Measurements from ENCODE around the gene SLC35G3. TPM values are rescaled to one million over a fixed set of nuclear protein-coding genes. Genes with fewer than 3 reads are reported as not detected.
"Not testable (repeated sequence)": the region's sequence is repeated elsewhere in the genome, so short reads cannot be mapped to it uniquely, and the experiment has no call there.

SLC35G3 gene
- total RNA-seq, 4 donors from 2014 or later = not detected

GRCh38 chr17:35185849-35186248, 8.3 kb downstream of the SLC35G3 start:
- Histone ChIP-seq H3K27ac (no peak overlapping the region), H3K9me3 (no peaks in the 10 kb centered on the region), H3K4me3 (no peak overlapping the region), H3K4me1 (no peaks in the 10 kb centered on the region), H3K36me3 (peaks cover 0 to 56% of the 10 kb centered on the region in 2 donors), H3K27me3 (no peaks in the 10 kb centered on the region)
- DNase-seq = no peak
- in situ Hi-C loops (cut with MboI; ENCODE audit: low sequenced_read_pairs in 4 of 4) (no loop called here), intact Hi-C loops (cut with DNase I; ENCODE audit: low total_unique reads) (no loop called here)
- no peak for TF ChIP-seq CTCF (IDR thresholded peaks at IDR 0.05 in 4 of 5, conservative IDR thresholded peaks at IDR 0.05 in 1 of 5)
- no peak for TF ChIP-seq POLR2A (IDR thresholded peaks at IDR 0.05)
- ATAC-seq = no peak

- H3K27ac ChIP-seq = no peak overlapping the region
- peaks cover 0 to 71% of the 10 kb centered on the region in 2 donors for H3K36me3 ChIP-seq
- H3K27me3 ChIP-seq = no peaks in the 10 kb centered on the region
- TF ChIP-seq CTCF (IDR thresholded peaks at IDR 0.05 in 4 of 5, conservative IDR thresholded peaks at IDR 0.05 in 1 of 5) (no peak), POLR2A (IDR thresholded peaks at IDR 0.05) (no peak)
- H3K4me3 ChIP-seq = no peak overlapping the region
- ATAC-seq (no peak), DNase-seq (no peak)
- H3K4me1 ChIP-seq = no peaks in the 10 kb centered on the region
- no peaks in the 10 kb centered on the region for H3K9me3 ChIP-seq
- intact Hi-C loops (cut with DNase I; ENCODE audit: low total_unique reads) (no loop called here), in situ Hi-C loops (cut with MboI; ENCODE audit: low sequenced_read_pairs in 4 of 4) (no loop called here)
Measured at GRCh38 chr17:35184274-35184673, 9.9 kb downstream of the SLC35G3 start.

DNA sequence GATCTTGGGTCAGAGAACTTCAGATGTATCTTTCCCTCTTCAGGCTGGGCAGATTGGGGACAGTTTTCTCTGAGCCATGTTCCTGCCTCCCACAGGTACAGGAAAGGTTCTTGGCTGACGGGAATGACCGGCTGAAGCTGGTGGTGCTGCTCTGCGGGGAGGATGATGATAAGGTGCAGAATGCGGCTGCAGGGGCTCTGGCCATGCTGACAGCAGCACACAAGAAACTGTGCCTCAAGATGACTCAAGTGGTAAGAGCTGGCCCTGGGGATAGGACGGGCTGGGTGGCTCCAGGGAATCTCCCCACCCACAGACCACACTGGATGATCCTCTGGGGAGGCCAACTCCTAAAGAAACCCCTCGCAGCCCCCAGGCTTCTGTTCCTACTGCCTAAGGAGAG, 10.9 kb downstream of the SLC35G3 start:
- DNase-seq (no peak), ATAC-seq (no peak)
- Histone ChIP-seq H3K36me3 (peaks cover 0 to 75% of the 10 kb centered on the region in 2 donors), H3K4me3 (no peak overlapping the region), H3K27ac (no peak overlapping the region), H3K4me1 (no peaks in the 10 kb centered on the region), H3K27me3 (no peaks in the 10 kb centered on the region), H3K9me3 (no peaks in the 10 kb centered on the region)
- intact Hi-C loops (cut with DNase I; ENCODE audit: low total_unique reads) = no loop called here
- in situ Hi-C loops (cut with MboI; ENCODE audit: low sequenced_read_pairs in 4 of 4) = no loop called here
- TF ChIP-seq CTCF (IDR thresholded peaks at IDR 0.05 in 4 of 5, conservative IDR thresholded peaks at IDR 0.05 in 1 of 5) (no peak), POLR2A (IDR thresholded peaks at IDR 0.05) (no peak)

DNA sequence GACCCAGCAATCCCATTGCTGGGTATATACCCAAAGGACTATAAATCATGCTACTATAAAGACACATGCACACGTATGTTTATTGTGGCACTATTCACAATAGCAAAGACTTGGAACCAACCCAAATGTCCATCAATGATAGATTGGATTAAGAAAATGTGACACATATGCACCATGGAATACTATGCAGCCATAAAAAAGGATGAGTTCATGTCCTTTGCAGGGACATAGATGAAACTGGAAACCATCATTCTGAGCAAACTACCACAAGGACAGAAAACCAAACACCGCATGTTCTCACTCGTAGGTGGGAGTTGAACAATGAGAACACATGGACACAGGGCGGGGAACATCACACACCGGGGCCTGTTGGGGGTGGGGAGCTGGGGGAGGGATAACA, 14.8 kb downstream of the SLC35G3 start:
- in situ Hi-C loops (cut with MboI; ENCODE audit: low sequenced_read_pairs in 4 of 4) = loop anchor here in 1 of 4 donors (10.0 kb wide), 1 partner anchor 355 kb away; the partner anchor contains the start of gene SLFN12L
- H3K4me1 ChIP-seq; ATAC-seq; H3K9me3 ChIP-seq; H3K27me3 ChIP-seq; H3K4me3 ChIP-seq; DNase-seq; H3K27ac ChIP-seq; intact Hi-C loops (cut with DNase I; ENCODE audit: low total_unique reads): not testable (repeated sequence)
- peaks cover 0 to 83% of the 10 kb centered on the region in 2 donors for H3K36me3 ChIP-seq

DNA sequence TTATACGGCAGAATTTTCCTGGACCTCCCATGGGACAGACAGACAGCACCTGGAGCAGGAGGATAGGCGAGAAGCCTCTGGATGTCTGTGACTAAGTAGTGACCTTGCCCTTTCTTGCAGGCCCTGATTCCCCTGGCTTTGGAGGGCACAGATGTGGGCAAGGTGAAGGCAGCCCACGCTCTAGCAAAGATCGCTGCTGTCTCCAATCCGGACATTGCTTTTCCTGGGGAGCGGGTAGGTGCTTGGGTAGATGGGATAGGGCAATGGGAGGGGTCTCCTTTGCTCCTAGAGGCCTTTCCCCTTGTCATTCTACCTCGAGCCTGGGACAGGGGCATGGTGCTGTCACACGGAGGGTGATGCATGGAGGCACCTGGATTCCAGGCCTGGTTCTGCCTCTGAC, 17.3 kb downstream of the SLC35G3 start:
- intact Hi-C loops (cut with DNase I; ENCODE audit: low total_unique reads) = no loop called here
- in situ Hi-C loops (cut with MboI; ENCODE audit: low sequenced_read_pairs in 4 of 4) = loop anchor here in 1 of 4 donors (10.0 kb wide), 1 partner anchor 358 kb away; the partner anchor contains the start of gene SLFN12L
- DNase-seq (no peak), ATAC-seq (no peak)
- no peaks in the 10 kb centered on the region for H3K27me3 ChIP-seq
- H3K4me1 ChIP-seq = no peaks in the 10 kb centered on the region
- H3K36me3 ChIP-seq = peaks cover 0 to 83% of the 10 kb centered on the region in 2 donors
- H3K27ac ChIP-seq = no peak overlapping the region
- TF ChIP-seq CTCF (IDR thresholded peaks at IDR 0.05 in 4 of 5, conservative IDR thresholded peaks at IDR 0.05 in 1 of 5) (no peak), POLR2A (IDR thresholded peaks at IDR 0.05) (no peak)
- H3K9me3 ChIP-seq = no peaks in the 10 kb centered on the region
- H3K4me3 ChIP-seq = no peak overlapping the region
